Psoas muscle (tissue), 8 donors: Measurements from ENCODE around the gene DHX40. TPM values are rescaled to one million over a fixed set of nuclear protein-coding genes. Genes with fewer than 3 reads are reported as not detected.
"Not testable (repeated sequence)": the region's sequence is repeated elsewhere in the genome, so short reads cannot be mapped to it uniquely, and the experiment has no call there.

Experiments
- ATAC-seq, 4 donors: fragments of 200-7000 bp; cut with Tn5 transposase; one replicate each; pipeline ENCODE4 v1.9.1; 2020; ENCODE audit warnings: moderate library complexity in 3 of 4, mild to moderate bottlenecking in 2 of 4
- DNase-seq, 2 donors: peaks; one replicate each; pipeline ENCODE4 v3.0.0-alpha.2; 2020
- H3K27ac ChIP-seq: fragments of 200-600 bp; one replicate; pipeline ENCODE4 v1.8.0; 2022
- H3K27me3 ChIP-seq, 3 donors: fragments of 200-600 bp in 1 of 3; one replicate each; pipeline versions ENCODE4 v1.6.1 to v1.8.0; 2013 to 2022; ENCODE audit warnings: low read length in 2 of 3, mild to moderate bottlenecking in 2 of 3, moderate library complexity in 1 of 3; ENCODE audit not compliant: insufficient read depth in 3 of 3
- H3K36me3 ChIP-seq, 2 donors: fragments of 200-600 bp in 1 of 2; one replicate each; pipeline versions ENCODE4 v1.6.1 to v1.8.0; 2013 to 2022; ENCODE audit warnings: low read depth in 1 of 2, mild to moderate bottlenecking in 1 of 2, moderate library complexity in 1 of 2; ENCODE audit not compliant: insufficient read depth in 1 of 2
- H3K4me1 ChIP-seq: fragments of 200-600 bp; one replicate; pipeline ENCODE4 v1.8.0; 2022
- H3K4me3 ChIP-seq: fragments of 200-600 bp; one replicate; pipeline ENCODE4 v1.8.0; 2022; ENCODE audit warnings: mild to moderate bottlenecking
- H3K9me3 ChIP-seq: fragments of 200-600 bp; one replicate; pipeline ENCODE4 v1.8.0; 2022
- CTCF ChIP-seq: fragments of 200-600 bp; IDR thresholded peaks from one replicate; pipeline ENCODE4 v1.8.0; 2022; ENCODE audit warnings: antibody characterized with exemption
- WGBS, 3 donors: extraction: QIAGEN DNeasy Blood & Tissue Kit; methylation state at CpG; one replicate each; pipeline versions ENCODE4 v1.1.6 to v1.1.7; 2013; 5-methylcytosine and 5-hydroxymethylcytosine counted together
- intact Hi-C, 2 donors: fragments of 100-400 bp; cut with DNase I; formaldehyde crosslinking; loops; one replicate each; pipeline versions ENCODE4 v1.11.0 to v1.14.2; 2022
- polyA plus RNA-seq, 3 donors: library from polyadenylated mRNA; stranded (reverse); fragments of 200-250 nt; gene quantifications; one replicate each; pipeline ENCODE4 v1.2.3, GENCODE V29; 2013
- total RNA-seq, 4 donors: library from RNA; stranded (reverse); fragmentation: NEBNext Ultra II Directional in 2 of 4; extraction: Animal tissue kit (Norgen Biotek cat#: 25700) in 2 of 4; gene quantifications; one replicate each; pipeline versions ENCODE4 v1.2.1 to v1.2.4, GENCODE V29; 2021 to 2023
- donor health status: healthy with polysubstance abuse.
- donor health status: DM: no; HTN: no; CAD: no; lungs with moderate emphysema.
- donor health status: Bipolar disorder and iron deficiency.
- donor health status: healthy.
- donor health status: DM: yes; HTN: yes; CAD: no.
- donor health status: DM: no; HTN: no; CAD: no.
- donor health status: DM: no; HTN: no; CAD: no.
- donor health status: DM: yes; HTN: yes; CAD: no.

The DHX40 gene
- total and polyA plus RNA-seq, 7 donors, result 8.5 to 21.8 (median 17.2) TPM

DNA sequence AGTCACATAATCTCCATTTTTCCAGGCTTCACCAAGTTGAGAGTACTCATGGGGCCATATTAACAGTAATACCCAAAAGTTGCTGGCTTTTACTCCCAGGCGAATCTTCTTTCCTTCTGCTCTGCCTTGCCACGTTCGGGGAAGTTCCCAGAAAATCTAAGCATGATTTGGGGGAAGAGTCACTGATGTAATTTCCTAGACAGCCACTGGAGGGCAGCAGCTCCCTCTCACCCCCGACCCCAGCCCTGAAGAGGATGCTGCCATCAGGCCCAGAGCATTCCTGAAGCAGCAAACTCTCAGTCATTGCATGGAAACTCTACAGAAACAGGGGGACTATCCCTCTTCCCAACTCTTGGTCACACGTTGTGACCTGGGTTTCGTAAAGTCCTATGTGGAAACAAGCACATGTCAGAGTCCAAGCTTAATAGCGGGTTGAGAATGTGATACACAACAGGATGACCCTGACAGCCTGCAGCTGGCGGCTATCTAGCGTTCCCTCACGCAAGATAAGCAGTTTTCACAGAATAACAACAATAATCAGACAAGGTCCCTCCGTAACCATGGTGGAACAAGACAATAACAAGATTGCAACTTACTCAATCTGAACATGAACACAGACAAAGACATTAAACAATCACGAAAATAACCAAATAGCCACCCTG is 43.8 kb upstream of the DHX40 start:
- intact Hi-C loops, result no loop called here
- TF ChIP-seq CTCF, result peak; percentile 84

DNA sequence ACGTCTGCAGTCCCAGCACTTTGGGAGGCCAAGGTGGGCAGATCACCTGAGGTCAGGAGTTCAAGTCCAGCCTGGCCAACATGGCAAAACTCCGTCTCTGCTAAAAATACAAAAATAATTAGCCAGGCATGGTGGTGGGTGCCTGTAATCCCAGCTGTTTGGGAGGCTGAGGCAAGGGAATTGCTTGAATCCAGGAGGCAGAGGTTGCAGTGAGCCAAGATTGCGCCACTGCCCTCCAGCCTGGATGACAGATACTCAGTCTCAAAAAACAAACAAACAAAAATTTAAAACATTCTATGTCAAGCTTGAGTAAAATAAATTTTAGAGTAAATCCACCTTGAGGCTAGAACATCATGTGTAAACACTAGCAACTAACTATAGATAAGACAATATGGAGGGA is 40.5 kb upstream of the DHX40 start:
- WGBS, 3 donors, result 75 to 83% (median 78%) methylated on average over 3 of the region's 3 CpGs

More for the DNA sequence above, 43.8 kb upstream of the DHX40 start:
- Histone ChIP-seq H3K9me3 (no peaks in the 10 kb centered on the region), H3K27ac (no peak overlapping the region), H3K36me3 (no peaks in the 10 kb centered on the region), H3K4me3 (no peak overlapping the region), H3K4me1 (peaks cover 6% of the 10 kb centered on the region), H3K27me3 (no peaks in the 10 kb centered on the region)
- DNase-seq, result peak; percentile 26 to 59
- WGBS, 3 donors, result 50 to 55% (median 52%) methylated on average over 12 of the region's 12 CpGs
- peak; percentile 55 to 86 (median 76) for ATAC-seq

GRCh38 chr17:59525668-59526067 is 39.7 kb upstream of the DHX40 start:
- no peak for ATAC-seq
- no peak for DNase-seq
- no peaks in the 10 kb centered on the region for H3K36me3 ChIP-seq
- H3K27ac ChIP-seq, result no peak overlapping the region
- H3K4me3 ChIP-seq, result no peak overlapping the region
- H3K4me1 ChIP-seq, result peaks cover 6% of the 10 kb centered on the region
- no peaks in the 10 kb centered on the region for H3K27me3 ChIP-seq
- no peak for TF ChIP-seq CTCF
- WGBS, 3 donors, result 63 to 72% (median 66%) methylated on average over 2 of the region's 2 CpGs
- intact Hi-C loops, result no loop called here
- no peaks in the 10 kb centered on the region for H3K9me3 ChIP-seq

More for the DNA sequence above, 40.5 kb upstream of the DHX40 start:
- H3K36me3 ChIP-seq, H3K27me3 ChIP-seq, H3K4me1 ChIP-seq, DNase-seq, ATAC-seq, H3K27ac ChIP-seq, H3K4me3 ChIP-seq, H3K9me3 ChIP-seq, intact Hi-C loops: not testable (repeated sequence)

- no peak for DNase-seq
- Histone ChIP-seq H3K4me1 (peaks cover under 1% of the 10 kb centered on the region), H3K36me3 (no peaks in the 10 kb centered on the region), H3K27ac (no peak overlapping the region), H3K27me3 (no peaks in the 10 kb centered on the region), H3K9me3 (no peaks in the 10 kb centered on the region), H3K4me3 (no peak overlapping the region)
- WGBS, 3 donors, result 53 to 73% (median 54%) methylated on average over 2 of the region's 2 CpGs
- no peak for ATAC-seq
- no peak for TF ChIP-seq CTCF
- intact Hi-C loops, result no loop called here
Measured at GRCh38 chr17:59526451-59526850, 39.0 kb upstream of the DHX40 start.

DNA sequence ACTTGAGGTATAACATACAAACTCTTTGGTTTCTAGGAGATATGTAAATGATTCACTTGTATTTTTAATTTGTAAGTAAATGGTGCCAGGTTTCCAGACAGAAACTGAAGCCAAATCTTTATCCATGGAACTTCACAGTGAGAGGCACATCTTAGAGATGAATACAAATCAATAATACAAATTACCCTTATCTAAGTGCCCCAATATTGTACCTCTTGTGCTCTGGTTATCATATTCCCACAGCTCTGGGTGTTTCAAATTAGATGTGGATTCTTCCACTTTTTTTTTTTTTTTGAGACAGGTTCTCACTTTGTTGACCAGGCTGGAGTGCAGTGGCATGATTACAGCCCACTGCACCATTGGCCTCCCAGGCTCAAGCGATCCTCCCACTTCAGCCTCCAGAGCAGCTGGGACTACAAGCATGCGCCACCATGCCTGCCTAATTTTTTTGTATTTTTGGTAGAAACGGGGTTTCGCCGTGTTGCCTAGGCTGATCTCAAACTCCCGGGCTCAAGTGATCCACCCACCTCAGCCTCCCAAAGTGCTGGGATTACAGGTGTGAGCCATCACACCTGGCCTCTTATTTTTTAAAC is 38.0 kb upstream of the DHX40 start:
- 86 to 90% (median 87%) methylated on average over 6 of the region's 6 CpGs for WGBS, 3 donors
- intact Hi-C loops, result no loop called here
- H3K27ac ChIP-seq, result no peak overlapping the region

More for the DNA sequence above, 38.0 kb upstream of the DHX40 start:
- Histone ChIP-seq H3K27me3 (no peaks in the 10 kb centered on the region), H3K36me3 (no peaks in the 10 kb centered on the region), H3K9me3 (no peaks in the 10 kb centered on the region), H3K4me3 (no peak overlapping the region), H3K4me1 (no peaks in the 10 kb centered on the region)
- TF ChIP-seq CTCF, result no peak
- DNase-seq (no peak), ATAC-seq (no peak)
